AG09319 (cell line): ENCODE results near the gene HKDC1.
"Not testable (repeated sequence)": the region's sequence is repeated elsewhere in the genome, so short reads cannot be mapped to it uniquely, and the experiment has no call there.

Experiments used
- DNase-seq: peaks from one replicate; pipeline ENCODE4 v3.0.0-alpha.2; 2010; ENCODE audit warnings: low read depth; ENCODE audit errors: extremely low read depth
- CTCF ChIP-seq: IDR thresholded peaks from 2 replicates; pipeline ENCODE4 v1.5.1; 2011; ENCODE audit warnings: low read depth, mild to moderate bottlenecking, inconsistent platforms, low read length, moderate library complexity

HKDC1 gene

GRCh38 chr10:69220041-69220451 lies at the start of gene HKDC1:
Gene HKDC1 (plus strand): TSS chr10:69220332. CDS start chr10:69220436, 104 bp downstream.
- no peak for DNase-seq
- TF ChIP-seq CTCF = no peak

- TF ChIP-seq CTCF = no peak
- peak; percentile 25 for DNase-seq
Observed at GRCh38 chr10:69172241-69172982, 47.7 kb upstream of the HKDC1 start.

GRCh38 chr10:69175326-69175725 lies 44.8 kb upstream of the HKDC1 start:
- DNase-seq = not testable (repeated sequence)

GRCh38 chr10:69176823-69177222 lies 43.3 kb upstream of the HKDC1 start:
- DNase-seq = no peak
- TF ChIP-seq CTCF = no peak

GRCh38 chr10:69179089-69179742 lies 40.9 kb upstream of the HKDC1 start:
- no peak for DNase-seq

GRCh38 chr10:69179743-69180524 lies 40.2 kb upstream of the HKDC1 start, which contains the start of gene SUPV3L1:
Gene SUPV3L1 (plus strand): TSS chr10:69180234. CDS start chr10:69180292, 58 bp downstream.
- TF ChIP-seq CTCF = no peak
- peak; percentile 94 for DNase-seq

More at GRCh38 chr10:69179089-69179742, 40.9 kb upstream of the HKDC1 start:
- no peak for TF ChIP-seq CTCF

GRCh38 chr10:69180525-69181204 lies 39.5 kb upstream of the HKDC1 start:
- DNase-seq = no peak
- no peak for TF ChIP-seq CTCF
